H9 (cell line): Measurements from ENCODE around the gene CAMTA1. TPM values are rescaled to one million over a fixed set of nuclear protein-coding genes. Genes with fewer than 3 reads are reported as not detected.

Experiments
- DNase-seq: peaks from one replicate; pipeline ENCODE4 v3.0.0-alpha.2; 2017
- H2AFZ ChIP-seq: one replicate; pipeline ENCODE4 v1.6.1; 2013; ENCODE audit warnings: mild to moderate bottlenecking, low read length, control low read depth, moderate library complexity
- H2AK5ac ChIP-seq: 2 replicates; pipeline ENCODE4 v1.6.1; 2013; ENCODE audit warnings: low read length, control low read depth, mixed read lengths; ENCODE audit not compliant: insufficient read length
- H2BK120ac ChIP-seq: one replicate; pipeline ENCODE4 v1.6.1; 2013; ENCODE audit warnings: low read depth, mild to moderate bottlenecking, low read length, control low read depth, inconsistent platforms; ENCODE audit not compliant: poor library complexity, severe bottlenecking
- H2BK12ac ChIP-seq: 2 replicates; pipeline ENCODE4 v1.6.1; 2013; ENCODE audit warnings: low read length, control low read depth, mixed read lengths, low read depth; ENCODE audit not compliant: insufficient read length
- H2BK15ac ChIP-seq: 2 replicates; pipeline ENCODE4 v1.6.1; 2013; ENCODE audit warnings: low read depth, low read length, control low read depth
- H2BK20ac ChIP-seq: one replicate; pipeline ENCODE4 v1.6.1; 2013; ENCODE audit warnings: low read depth, mild to moderate bottlenecking, low read length, control low read depth, inconsistent platforms; ENCODE audit not compliant: poor library complexity, severe bottlenecking
- H2BK5ac ChIP-seq: 2 replicates; pipeline ENCODE4 v1.6.1; 2013; ENCODE audit warnings: low read length, control low read depth, mixed read lengths; ENCODE audit not compliant: insufficient read length
- H3K14ac ChIP-seq: 2 replicates; pipeline ENCODE4 v1.6.1; 2013; ENCODE audit warnings: low read length, control low read depth; ENCODE audit not compliant: insufficient read depth
- H3K18ac ChIP-seq: 2 replicates; pipeline ENCODE4 v1.6.1; 2013; ENCODE audit warnings: low read depth, mild to moderate bottlenecking, mixed read lengths, low read length, control low read depth; ENCODE audit not compliant: insufficient read length
- H3K23ac ChIP-seq: 2 replicates; pipeline ENCODE4 v1.6.1; 2013; ENCODE audit warnings: low read length, control low read depth, mixed read lengths, low read depth; ENCODE audit not compliant: insufficient read length
- H3K23me2 ChIP-seq: 2 replicates; pipeline ENCODE4 v1.6.1; 2013; ENCODE audit warnings: low read depth, mild to moderate bottlenecking, mixed read lengths, low read length, control low read depth; ENCODE audit not compliant: insufficient read length, poor library complexity, severe bottlenecking
- H3K27ac ChIP-seq: 2 replicates; pipeline ENCODE4 v1.5.1; 2013; ENCODE audit warnings: low read length, control low read depth, mixed read lengths, low read depth; ENCODE audit not compliant: insufficient read length
- H3K27me3 ChIP-seq: 2 replicates; pipeline ENCODE4 v1.6.1; 2013; ENCODE audit warnings: low read length, control low read depth, inconsistent platforms; ENCODE audit not compliant: insufficient read depth
- H3K4ac ChIP-seq: 2 replicates; pipeline ENCODE4 v1.6.1; 2013; ENCODE audit warnings: low read depth, mild to moderate bottlenecking, control low read depth, inconsistent platforms, low read length, moderate library complexity
- H3K4me1 ChIP-seq: 2 replicates; pipeline ENCODE4 v1.6.1; 2013; ENCODE audit warnings: low read length, control low read depth, inconsistent platforms; ENCODE audit not compliant: insufficient read depth
- H3K4me2 ChIP-seq: 2 replicates; pipeline ENCODE4 v1.6.1; 2013; ENCODE audit warnings: low read length, control low read depth, mixed read lengths; ENCODE audit not compliant: insufficient read length, insufficient read depth
- H3K56ac ChIP-seq: 2 replicates; pipeline ENCODE4 v1.6.1; 2013; ENCODE audit warnings: low read depth, mild to moderate bottlenecking, mixed read lengths, low read length, control low read depth; ENCODE audit not compliant: insufficient read length
- H3K79me1 ChIP-seq: 2 replicates; pipeline ENCODE4 v1.6.1; 2013; ENCODE audit warnings: low read depth, mild to moderate bottlenecking, moderate library complexity, low read length, control low read depth, inconsistent platforms; ENCODE audit not compliant: insufficient read depth, poor library complexity, severe bottlenecking
- H3K79me2 ChIP-seq: 2 replicates; pipeline ENCODE4 v1.6.1; 2013; ENCODE audit warnings: low read length, control low read depth, inconsistent platforms; ENCODE audit not compliant: insufficient read depth
- H3K9ac ChIP-seq: 2 replicates; pipeline ENCODE4 v1.6.1; 2013; ENCODE audit warnings: low read length, control low read depth, mixed read lengths; ENCODE audit not compliant: insufficient read length; ENCODE audit errors: extremely low read depth
- H3K9me3 ChIP-seq: one replicate; pipeline ENCODE4 v1.6.1; 2013; ENCODE audit warnings: low read depth, low read length, inconsistent platforms; ENCODE audit not compliant: control insufficient read depth
- H3T11ph ChIP-seq: one replicate; pipeline ENCODE4 v1.6.1; 2013; ENCODE audit warnings: mild to moderate bottlenecking, low read length, control low read depth, inconsistent platforms
- H4K20me1 ChIP-seq: one replicate; pipeline ENCODE4 v1.6.1; 2013; ENCODE audit not compliant: control insufficient read depth, insufficient read length, insufficient read depth
- H4K5ac ChIP-seq: 2 replicates; pipeline ENCODE4 v1.6.1; 2013; ENCODE audit warnings: low read depth, mild to moderate bottlenecking, mixed read lengths, low read length, control low read depth; ENCODE audit not compliant: insufficient read length
- H4K8ac ChIP-seq: replicated peaks from 2 replicates; pipeline ENCODE4 v1.6.1; 2013; ENCODE audit warnings: low read length, control low read depth, mixed read lengths, low read depth; ENCODE audit not compliant: insufficient read length
- H4K91ac ChIP-seq: 2 replicates; pipeline ENCODE4 v1.6.1; 2013; ENCODE audit warnings: low read depth, mild to moderate bottlenecking, moderate library complexity, mixed read lengths, low read length, control low read depth; ENCODE audit not compliant: insufficient read length
- H3K27ac Mint-ChIP-seq, 3 experiments: 2 replicates in 2 of 3; 3 replicates in 1 of 3; pipeline ENCODE4 v1.8.0; 2020 to 2021; ENCODE audit warnings: mixed read lengths in 3 of 3, mild to moderate bottlenecking in 1 of 3, moderate library complexity in 1 of 3
- H3K27me3 Mint-ChIP-seq: 2 replicates; pipeline ENCODE4 v1.8.0; 2021; ENCODE audit warnings: low read depth, mild to moderate bottlenecking, moderate library complexity, mixed read lengths
- H3K36me3 Mint-ChIP-seq, 3 experiments: 2 replicates in 2 of 3; 3 replicates in 1 of 3; pipeline ENCODE4 v1.8.0; 2020 to 2021; ENCODE audit warnings: low read depth in 3 of 3, mixed read lengths in 3 of 3; ENCODE audit not compliant: insufficient read depth in 1 of 3
- H3K4me1 Mint-ChIP-seq, 2 experiments: 2 replicates each; pipeline ENCODE4 v1.8.0; 2020; ENCODE audit warnings: mixed read lengths in 2 of 2
- H3K4me3 Mint-ChIP-seq, 2 experiments: 2 replicates in 1 of 2; 3 replicates in 1 of 2; pipeline ENCODE4 v1.8.0; 2020 to 2021; ENCODE audit warnings: mild to moderate bottlenecking in 2 of 2, mixed read lengths in 2 of 2, moderate library complexity in 1 of 2
- H3K9me3 Mint-ChIP-seq, 2 experiments: 2 replicates in 1 of 2; 3 replicates in 1 of 2; pipeline ENCODE4 v1.8.0; 2020; ENCODE audit warnings: mild to moderate bottlenecking in 2 of 2, mixed read lengths in 2 of 2, moderate library complexity in 1 of 2
- WGBS: extraction: QIAGEN DNeasy Blood & Tissue Kit; methylation state at CpG from one replicate; pipeline ENCODE4 v1.1.7; 2013; ENCODE audit warnings: missing lambda C conversion rate, low lambda C conversion rate, mixed read lengths; ENCODE audit not compliant: insufficient read length; ENCODE audit errors: extremely low coverage; 5-methylcytosine and 5-hydroxymethylcytosine counted together
- total RNA-seq: library from RNA; stranded (reverse); gene quantifications from 2 replicates; pipeline ENCODE4 v1.2.1, GENCODE V29; 2021
- TF ChIP-seq, protein P1 (sequence below): fragments of 200-600 bp; sonication (generic); conservative IDR thresholded peaks from 3 replicates; pipeline ENCODE4 v1.8.0; 2021; ENCODE audit warnings: antibody characterized with exemption, mild to moderate bottlenecking

CAMTA1 gene
- total RNA-seq, 1 experiment from 2014 or later = 115 TPM

DNA sequence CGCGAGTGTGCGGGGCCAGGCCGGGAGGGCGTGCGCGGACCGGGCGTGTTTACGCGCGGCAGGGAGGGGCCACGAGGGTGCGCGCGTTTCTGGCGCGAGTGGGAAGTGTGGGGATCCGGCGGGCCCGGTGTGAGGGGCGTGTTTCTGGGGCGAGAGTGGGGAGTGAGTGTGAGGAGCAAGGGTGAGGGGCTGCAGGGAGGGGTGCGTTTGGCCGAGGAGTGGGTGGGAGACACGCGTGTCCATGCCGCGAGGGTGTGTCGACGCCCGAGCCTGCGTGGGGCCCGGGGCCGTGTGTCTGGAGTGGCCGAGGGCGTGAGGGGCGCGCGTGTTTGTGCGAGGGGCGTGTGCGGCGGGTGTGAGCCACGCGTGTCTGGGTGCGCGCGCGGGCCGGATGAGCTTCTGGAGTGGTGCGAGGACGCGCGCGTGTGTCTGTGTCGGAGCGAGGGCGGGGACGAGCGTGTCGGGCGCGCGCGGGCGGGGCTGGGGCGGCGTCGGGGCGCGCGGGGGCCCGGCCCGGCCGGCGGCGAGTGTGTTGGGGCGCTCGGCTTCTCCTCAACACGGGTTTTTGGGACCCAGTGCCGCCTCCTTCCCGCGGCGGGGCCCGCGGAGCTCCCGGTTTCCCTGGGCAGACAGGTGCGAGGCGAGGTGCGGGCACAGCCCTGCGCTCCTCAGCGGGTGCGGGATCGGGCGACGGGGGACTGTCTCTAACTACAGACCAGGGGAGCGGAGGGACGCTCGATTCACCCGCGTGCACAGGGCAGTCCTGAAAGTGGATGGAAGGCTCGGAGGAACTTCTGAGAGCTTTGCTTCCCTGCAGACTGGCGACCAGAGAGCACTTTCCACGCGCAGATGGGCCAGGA lies 920.0 kb downstream of the CAMTA1 start:
- H3K79me1 ChIP-seq = no peaks in the 10 kb centered on the region
- 0 out of 7 replicates have a peak overlapping the region, but pooled peaks of 1 of the 3 experiments have one; percentile 55 for H3K27ac Mint-ChIP-seq

More for the DNA sequence above, 920.0 kb downstream of the CAMTA1 start:
- Mint-ChIP-seq H3K36me3 (peaks cover 0 to 3% (median 0%) of the 10 kb centered on the region in 3 experiments; a peak in 3 of 7 replicates), H3K4me3 (peak overlapping the region; percentile 54 to 80), H3K27me3 (peaks cover 60% of the 10 kb centered on the region), H3K4me1 (peaks cover 18 to 24% of the 10 kb centered on the region in 2 experiments), H3K9me3 (peaks cover 0 to 1% of the 10 kb centered on the region in 2 experiments; a peak in 1 of 5 replicates)
- no peak overlapping the region; the same call in 1 of the 2 replicates for H3K14ac ChIP-seq
- H4K8ac ChIP-seq = no peak overlapping the region
- H2BK120ac ChIP-seq = no peak overlapping the region
- H3K9me3 ChIP-seq = no peaks in the 10 kb centered on the region
- H2BK12ac ChIP-seq = no peak overlapping the region
- H3K9ac ChIP-seq = no peak overlapping the region
- DNase-seq = peak; percentile 76
- no peak overlapping the region for H2BK20ac ChIP-seq
- no peak overlapping the region for H2BK15ac ChIP-seq
- no peak overlapping the region for H3K4ac ChIP-seq
- H2AFZ ChIP-seq = no peak overlapping the region
- peaks cover 8% of the 10 kb centered on the region for H3K23me2 ChIP-seq
- H3K27ac ChIP-seq = no peak overlapping the region
- no peak overlapping the region for H2BK5ac ChIP-seq
- no CpG with 5 or more reads among the region's 106 CpGs for WGBS
- H4K5ac ChIP-seq = no peak overlapping the region
- H3K4me2 ChIP-seq = no peak overlapping the region
- H3K79me2 ChIP-seq = no peaks in the 10 kb centered on the region
- H3K4me1 ChIP-seq = 0 out of 2 replicates have a peak, but pooled peaks cover 3% of the 10 kb centered on the region
- H3K56ac ChIP-seq = no peak overlapping the region
- H3K27me3 ChIP-seq = peaks cover 5% of the 10 kb centered on the region; the same call in 1 of the 2 replicates
- H3T11ph ChIP-seq = no peak overlapping the region
- TF ChIP-seq, protein P1, sequence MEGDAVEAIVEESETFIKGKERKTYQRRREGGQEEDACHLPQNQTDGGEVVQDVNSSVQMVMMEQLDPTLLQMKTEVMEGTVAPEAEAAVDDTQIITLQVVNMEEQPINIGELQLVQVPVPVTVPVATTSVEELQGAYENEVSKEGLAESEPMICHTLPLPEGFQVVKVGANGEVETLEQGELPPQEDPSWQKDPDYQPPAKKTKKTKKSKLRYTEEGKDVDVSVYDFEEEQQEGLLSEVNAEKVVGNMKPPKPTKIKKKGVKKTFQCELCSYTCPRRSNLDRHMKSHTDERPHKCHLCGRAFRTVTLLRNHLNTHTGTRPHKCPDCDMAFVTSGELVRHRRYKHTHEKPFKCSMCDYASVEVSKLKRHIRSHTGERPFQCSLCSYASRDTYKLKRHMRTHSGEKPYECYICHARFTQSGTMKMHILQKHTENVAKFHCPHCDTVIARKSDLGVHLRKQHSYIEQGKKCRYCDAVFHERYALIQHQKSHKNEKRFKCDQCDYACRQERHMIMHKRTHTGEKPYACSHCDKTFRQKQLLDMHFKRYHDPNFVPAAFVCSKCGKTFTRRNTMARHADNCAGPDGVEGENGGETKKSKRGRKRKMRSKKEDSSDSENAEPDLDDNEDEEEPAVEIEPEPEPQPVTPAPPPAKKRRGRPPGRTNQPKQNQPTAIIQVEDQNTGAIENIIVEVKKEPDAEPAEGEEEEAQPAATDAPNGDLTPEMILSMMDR = no peak
- H4K91ac ChIP-seq = no peak overlapping the region
- no peak overlapping the region for H3K23ac ChIP-seq
- no peaks in the 10 kb centered on the region for H4K20me1 ChIP-seq
- H2AK5ac ChIP-seq = no peak overlapping the region
- peak overlapping the region; percentile 2 for H3K18ac ChIP-seq
